HG02623 (cell line): Measurements from ENCODE around the gene TNIP1.

Experiments used
- ATAC-seq: cut with Tn5 transposase; IDR thresholded peaks from one replicate; pipeline ENCODE4 v1.9.1; 2021; ENCODE audit warnings: moderate library complexity; ENCODE audit not compliant: unreplicated experiment

TNIP1 gene

DNA sequence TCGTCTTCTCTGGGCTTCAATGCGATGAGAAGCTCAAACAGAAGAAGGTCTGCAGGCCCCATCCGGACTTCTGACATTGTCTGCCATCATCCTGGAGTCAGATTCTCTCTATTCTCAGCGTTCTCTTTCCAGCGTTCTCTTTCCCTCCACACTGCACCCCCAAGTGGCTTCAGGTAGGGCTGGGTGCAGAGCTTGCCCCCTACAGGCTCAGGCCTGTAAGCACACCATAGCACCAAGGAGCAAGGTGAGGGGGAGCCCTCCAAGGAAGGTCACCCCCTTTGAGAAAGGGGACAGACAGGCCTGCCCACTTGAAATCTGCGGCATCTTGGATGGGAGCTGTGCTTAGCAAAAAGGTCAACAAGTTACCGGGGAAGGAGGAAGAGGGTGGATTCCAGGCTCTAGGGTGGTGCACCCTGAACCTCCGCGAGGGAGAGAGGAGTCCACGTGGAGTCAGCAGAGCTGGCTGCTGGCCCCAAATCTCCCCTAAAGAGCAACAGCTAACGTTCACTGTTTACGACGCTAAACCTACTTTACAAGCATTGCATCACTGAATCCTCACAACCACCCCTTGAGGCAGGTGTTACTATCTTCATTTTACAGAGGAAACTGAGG, 32.9 kb downstream of the TNIP1 start:
- no peak for ATAC-seq

DNA sequence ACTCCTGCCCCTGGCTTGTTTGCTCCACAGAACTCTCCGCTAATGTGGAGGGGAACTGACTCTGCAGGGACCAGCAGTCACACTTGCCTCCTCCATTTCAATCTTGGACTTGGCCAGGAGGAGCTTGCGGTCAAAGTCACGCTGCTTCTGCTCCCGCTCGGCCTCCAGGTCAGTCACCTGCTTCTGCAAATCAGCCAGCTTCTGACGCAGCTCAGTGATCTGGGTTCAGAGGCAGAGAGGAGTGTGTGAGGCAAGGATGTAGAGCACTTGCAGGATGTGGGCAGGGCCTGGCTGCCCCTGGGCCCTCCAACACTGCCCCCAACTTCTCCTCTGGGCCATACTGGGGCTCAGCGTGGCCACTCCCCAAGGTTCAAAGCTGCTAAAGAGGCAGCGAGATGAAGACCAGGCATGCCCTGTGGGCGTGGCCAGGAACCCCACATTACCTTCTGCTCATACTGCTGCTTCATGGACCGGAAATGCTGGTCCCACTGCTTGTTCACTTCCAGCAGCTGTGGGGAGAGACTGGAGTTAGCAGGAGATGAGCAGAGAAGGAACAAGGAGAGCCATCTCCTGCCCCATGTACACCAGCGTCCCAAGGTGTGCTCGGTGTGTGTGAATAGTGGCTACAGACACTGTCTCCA, 38.3 kb downstream of the TNIP1 start:
- no peak for ATAC-seq

DNA sequence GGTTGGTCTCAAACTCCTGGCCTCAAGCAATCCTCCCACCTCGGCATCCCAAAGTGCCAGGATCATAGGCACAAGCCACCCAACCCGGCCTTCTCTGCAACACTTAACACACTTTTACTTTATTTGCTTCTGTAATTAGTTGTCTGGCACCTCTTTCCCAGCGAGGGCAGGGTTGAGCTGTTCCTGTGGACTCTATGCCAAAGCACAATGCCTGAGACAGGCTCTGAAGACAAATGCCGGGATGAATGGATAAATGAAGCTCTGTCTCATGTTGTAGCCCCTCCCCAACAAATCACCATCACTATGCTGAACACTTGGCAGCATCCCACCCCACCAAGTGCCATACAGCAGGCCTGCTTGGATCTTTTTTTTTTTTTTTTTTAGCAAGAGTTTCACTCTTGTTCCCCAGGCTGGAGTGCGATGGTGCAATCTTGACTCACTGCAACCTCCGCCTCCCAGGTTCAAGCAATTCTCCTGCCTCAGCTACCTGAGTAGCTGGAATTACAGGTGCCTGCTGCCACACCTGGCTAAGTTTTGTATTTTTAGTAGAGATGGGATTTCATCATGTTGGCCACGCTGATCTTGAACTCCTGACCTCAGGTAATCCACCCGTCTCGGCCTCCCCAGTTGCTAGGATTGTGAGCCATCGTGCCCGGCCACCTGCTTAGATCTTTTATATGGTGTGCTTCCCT, 39.1 kb downstream of the TNIP1 start:
- ATAC-seq, result no peak

DNA sequence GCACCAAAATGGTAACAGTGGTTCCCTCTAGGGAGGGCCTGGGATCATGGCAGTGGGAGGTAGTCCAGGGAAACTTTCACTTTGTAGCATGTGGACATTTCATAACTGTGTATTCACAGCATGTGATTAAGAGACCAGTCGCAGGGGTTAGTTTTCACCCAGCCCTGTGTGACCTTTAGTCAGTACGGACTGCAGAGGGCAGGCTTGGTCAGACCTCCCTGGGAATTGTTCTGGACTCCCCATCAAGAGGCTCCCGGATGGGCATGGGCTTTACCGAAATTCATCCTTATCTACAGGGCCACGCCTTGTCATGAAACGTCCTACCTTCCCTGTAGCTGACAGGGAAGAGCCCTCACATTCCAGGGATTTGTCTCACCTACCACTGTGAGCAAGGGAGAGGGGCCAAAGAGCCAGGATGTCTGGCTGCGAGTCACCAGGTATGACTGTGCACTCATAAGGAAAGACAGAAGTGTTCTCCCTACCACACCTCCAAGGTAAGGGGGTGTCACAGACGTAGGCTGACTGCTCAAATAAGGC, 40.6 kb downstream of the TNIP1 start:
- ATAC-seq, result no peak

DNA sequence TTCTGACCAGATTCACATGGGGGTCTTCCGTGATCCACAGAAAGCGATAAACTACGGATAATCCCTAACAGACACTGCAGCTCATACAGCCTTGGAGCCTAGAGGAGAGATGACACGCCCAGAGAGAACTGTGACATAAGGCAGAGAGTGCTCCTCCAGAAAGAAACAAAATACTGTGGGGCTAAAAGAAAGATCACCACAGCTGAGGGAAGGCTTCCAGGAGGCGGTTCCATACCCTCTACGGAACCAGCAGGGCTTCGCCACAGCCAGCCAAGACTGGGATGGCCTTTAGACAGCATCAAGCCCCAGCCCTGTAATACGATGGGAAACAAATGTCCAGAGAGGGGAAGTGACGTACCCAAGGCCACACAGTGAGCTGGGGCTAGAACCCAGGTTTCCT, 41.2 kb downstream of the TNIP1 start:
- ATAC-seq, result no peak

DNA sequence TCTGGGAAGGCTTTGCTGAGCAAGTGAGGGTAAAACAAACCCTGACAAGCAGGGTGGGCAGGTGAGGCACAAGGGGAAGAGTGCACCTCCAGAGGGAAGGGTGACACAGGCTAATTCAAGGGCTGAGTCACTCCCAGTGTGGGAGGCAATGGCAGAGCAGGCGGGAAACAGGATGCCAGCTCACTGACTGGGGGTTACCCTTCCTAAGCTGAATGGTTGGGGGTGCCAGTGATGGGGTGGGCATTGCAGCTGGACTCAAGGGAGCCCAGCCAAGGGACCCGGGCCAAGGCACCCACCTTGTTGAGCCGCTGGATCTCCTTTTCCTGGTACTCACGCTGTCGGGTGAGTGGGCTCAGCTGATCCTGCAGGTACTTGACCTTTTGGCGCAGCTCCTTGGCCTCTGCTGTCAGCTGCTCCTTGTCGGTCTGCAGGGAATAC, 42.0 kb downstream of the TNIP1 start:
- ATAC-seq, result no peak

DNA sequence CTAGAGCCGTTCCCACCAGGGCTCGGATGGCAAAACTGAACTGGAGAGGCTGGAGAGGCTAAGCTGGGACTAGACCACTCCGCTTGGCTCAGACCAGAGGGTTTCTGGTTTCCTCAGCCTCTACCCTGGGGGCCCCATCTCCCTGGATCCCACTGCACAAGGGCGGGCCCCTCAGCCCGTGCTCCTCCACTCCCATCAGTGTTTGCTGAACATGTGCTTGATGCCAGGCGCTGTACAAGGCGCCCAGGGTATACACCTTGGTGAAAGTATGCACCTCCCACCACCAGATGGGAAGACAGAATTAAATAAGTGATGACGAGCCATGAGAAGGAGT, 42.5 kb downstream of the TNIP1 start:
- no peak for ATAC-seq

DNA sequence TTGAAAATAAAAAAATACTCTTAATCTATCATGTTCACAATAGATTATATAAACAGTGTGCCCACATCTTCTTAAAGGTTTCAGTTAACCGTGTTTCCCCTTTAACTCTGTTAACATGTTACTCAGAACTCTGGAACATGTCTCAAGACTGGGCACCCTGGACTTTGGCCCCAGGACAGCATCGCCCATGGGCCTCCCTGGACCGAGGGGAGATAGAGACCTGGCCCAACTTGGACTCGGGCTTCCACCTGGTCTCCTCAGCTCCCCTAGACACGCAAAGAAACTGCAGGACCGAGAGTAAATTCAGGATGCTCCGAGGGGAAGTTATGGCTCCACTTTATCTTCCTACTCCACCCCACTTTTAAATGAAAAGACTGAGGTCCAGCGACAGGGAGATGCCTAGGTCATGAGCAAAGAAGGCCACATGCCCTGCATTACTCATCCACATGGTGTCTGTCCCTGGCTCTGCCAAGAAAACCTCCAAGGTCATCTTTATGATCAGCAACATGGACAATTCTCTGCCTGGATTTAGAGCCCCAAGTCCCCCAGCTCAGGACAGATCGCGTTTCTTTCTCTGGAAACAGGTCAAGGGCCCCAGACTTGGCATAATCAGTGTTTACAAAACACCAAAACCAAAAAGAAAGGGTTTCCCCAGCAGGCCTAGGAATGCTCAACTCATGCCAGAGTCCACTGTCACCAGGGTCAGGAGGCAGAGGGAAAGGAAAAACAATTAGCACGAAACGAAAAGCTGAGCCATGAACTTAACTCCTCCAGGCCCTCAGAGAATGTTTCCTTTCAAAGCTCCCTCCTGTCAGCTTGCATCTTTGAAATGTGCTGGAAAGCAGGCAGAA, 43.0 kb downstream of the TNIP1 start:
- no peak for ATAC-seq

DNA sequence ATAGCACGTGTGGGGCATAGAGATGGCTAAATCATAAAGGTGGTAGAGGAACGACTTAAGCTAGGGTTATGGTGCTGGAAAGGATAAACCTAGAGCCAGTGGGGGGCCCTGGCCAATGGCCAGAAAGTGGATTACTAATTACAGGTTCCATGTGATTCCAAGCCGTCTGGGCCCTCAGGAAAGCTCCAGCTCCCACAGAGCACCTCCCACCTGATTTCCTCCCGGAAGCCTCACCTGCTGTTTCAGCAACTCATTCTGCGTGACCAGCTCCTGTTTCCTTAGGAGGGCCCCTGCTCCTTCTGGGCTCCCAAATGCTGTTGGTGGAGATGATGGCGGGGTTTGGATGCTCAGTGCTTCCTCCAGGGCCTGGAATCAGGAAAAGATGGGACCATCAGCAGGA, 44.3 kb downstream of the TNIP1 start:
- no peak for ATAC-seq

DNA sequence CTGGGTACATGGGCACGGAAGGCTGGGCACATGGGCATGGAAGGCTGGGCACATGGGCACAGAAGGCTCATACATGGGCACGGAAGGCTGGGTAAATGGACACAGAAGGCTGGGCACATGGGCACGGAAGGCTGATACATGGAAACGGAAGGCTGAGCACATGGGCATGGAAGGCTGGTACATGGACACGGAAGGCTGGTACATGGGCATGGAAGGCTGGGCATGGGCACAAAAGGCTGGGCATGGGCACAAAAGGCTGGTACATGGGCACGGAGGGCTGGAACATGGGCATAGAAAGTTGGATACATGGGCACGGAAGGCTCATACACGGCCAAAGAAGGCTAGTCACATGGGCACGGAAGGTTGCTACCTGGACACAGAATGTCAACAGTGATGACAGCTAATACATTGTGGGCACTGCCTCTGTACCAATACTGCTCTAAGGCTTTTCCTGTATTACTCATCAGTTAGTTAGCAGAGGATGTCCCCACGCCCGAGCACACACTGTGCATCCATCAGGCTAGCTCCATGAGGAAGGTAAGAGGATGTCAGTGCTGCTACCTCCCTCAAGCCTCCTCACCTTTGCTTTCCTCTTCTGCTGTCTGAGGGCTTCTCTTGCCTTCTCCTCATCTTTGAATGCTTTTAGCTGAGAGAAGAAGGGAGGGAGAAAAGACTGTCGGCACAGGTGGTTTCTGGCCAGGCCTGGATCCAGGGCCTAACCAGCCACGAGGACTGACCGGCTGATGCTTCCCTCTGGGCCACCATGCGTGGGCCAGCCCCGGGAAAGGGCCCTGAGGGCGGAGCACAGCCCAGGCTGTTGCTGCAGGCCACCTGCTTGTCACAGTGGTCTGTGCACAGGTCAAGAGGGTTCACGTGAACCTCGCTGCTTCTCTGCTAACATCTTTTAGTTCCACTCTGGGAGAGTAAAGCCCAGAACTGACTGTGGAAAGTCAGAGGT, 46.1 kb downstream of the TNIP1 start:
- no peak for ATAC-seq

DNA sequence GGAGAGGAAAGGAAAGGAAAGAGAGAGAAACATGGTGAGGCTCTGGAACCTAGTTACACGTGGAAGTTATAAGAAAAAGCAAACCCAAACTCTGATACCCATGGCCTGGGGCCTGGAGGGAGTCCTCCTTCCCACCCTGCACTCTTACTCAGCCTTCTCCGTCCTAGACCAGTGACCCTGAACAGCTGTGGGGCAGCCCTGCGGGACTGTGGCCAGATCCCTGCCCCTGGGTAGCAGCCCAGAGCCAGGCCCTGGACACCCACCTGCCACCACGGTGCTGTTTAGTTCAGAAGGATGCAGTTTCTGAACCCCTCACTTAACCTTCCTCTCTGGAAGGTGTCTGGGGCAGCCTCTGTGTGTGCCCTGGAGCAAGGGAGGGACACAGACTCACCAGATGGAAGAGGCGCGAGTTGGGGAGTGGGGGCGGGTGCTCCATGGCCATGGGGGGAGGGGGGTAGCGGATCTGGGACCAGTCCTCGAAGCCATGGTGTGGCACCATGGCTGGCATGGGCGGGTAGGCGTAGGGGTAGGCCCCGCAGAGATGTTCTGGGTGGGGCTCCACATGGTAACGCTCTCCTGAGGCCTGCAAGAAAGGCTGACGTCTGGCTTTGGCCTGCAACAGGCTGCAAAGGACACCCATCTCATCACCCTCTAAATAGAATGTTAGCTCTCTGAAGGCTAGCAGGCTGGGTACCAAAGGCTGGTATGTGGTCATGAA, 47.5 kb downstream of the TNIP1 start:
- ATAC-seq, result no peak

DNA sequence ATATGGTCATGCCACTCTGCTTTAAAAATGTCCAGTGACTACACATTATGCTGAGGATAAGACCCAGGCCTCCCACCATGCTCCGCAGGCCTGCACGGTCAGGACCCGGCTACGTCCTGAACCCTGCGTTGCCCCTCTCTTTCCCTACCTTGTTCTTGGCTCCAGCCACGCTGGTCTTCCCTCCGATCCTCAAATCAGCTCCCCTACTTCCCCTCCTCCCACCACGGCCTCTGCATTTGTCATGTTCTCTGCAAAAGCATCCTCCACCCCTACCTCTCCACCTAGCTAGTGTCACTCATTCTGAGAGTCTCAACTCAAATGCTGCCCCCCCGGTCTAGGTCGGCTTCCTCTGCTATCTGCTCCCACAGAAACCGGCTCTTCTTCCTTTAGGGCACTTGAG, 49.3 kb downstream of the TNIP1 start:
- no peak for ATAC-seq

DNA sequence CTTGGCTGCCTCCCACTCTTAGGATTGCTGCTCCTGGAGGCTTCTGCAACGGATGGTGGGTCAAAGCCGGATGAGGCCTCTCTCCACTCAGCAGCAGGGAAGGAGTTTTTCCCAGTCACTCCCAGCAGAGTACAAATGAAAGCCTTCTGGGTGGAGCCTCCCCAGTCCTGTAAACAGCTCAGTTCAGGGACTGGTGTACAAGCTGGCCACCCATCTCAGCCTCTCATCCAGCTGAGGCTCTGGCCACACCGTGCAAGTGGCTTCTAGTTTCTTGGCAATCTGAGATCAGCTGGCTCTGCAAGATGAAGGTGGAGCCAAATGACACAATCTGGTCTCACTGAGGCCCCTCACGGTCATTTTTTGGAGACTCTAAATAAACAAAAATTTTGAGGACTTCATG, 50.5 kb downstream of the TNIP1 start:
- no peak for ATAC-seq

DNA sequence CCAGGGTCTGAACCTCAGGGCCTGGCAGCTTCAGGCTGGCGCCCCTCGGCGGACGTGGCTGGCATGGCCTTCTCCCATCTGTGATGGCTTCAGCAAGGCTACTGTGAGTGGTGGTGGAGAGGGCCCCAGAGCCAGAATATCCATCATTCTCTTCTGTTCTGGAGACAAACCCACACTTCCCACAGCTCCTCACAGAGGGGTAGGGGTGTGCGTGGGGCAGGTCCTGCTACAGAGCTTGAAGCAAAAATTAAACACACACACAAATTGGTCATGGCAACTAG, 50.8 kb downstream of the TNIP1 start:
- no peak for ATAC-seq

DNA sequence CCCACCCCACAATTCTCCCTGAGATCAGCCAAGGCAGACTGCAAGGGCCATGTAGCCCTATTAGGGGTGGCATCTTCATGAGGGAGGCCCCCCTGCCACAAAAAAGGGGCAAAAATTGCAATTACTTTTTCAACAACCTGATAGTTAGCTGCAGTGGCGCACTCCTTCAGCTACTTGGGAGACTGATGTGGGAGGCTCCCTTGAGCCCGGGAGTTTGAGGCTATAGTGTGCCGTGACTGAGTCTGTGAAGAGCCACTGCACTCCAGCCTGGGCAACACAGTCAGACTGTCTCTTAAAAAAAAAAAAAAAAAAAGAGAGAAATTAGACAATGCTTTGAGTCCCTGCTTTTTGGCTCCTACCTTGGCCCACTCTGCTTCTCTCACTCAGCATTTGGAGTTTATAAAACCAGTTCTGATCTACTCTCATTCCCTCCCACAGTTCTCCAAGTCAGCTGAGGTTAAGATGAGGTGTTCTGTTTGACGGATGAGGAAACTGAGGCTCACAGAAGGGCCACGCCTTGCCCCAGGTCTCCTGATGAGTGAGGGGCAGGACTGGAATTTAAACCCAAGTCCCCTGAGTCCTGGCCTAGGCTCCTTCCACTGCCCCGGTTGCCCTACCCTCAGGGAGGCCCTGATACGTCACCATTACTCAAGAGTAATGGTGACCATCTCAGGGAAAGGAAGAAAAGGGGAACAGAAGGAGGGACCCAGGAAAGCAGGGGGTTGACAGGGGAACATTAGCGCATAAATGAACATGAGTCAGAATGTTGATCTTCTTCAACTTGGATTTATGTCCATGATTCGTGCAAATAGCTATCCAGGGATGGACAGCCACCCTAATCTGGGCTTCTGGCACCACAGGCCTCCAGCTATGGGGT, 51.4 kb downstream of the TNIP1 start:
- no peak for ATAC-seq

DNA sequence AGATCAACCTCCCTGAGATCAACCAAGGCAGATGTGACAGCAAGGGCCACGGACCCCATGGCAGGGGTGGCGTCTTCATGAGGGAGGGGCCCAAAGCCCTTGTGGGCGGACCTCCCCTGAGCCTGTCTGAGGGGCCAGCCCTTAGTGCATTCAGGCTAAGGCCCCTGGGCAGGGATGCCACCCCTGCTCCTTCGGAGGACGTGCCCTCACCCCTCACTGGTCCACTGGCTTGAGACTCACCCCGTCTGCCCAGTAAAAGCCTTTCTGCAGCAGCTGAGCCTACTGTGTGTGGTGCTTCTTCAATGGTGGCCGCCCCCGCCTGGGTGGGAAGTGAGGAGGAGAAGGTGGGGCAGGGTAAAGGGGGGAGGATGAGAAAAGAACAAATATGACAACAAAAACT, 52.1 kb downstream of the TNIP1 start:
- ATAC-seq, result no peak

DNA sequence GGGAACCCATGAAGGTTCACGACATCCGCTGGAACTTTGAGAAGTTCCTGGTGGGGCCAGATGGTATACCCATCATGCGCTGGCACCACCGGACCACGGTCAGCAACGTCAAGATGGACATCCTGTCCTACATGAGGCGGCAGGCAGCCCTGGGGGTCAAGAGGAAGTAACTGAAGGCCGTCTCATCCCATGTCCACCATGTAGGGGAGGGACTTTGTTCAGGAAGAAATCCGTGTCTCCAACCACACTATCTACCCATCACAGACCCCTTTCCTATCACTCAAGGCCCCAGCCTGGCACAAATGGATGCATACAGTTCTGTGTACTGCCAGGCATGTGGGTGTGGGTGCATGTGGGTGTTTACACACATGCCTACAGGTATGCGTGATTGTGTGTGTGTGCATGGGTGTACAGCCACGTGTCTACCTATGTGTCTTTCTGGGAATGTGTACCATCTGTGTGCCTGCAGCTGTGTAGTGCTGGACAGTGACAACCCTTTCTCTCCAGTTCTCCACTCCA, 52.8 kb downstream of the TNIP1 start:
- no peak for ATAC-seq

DNA sequence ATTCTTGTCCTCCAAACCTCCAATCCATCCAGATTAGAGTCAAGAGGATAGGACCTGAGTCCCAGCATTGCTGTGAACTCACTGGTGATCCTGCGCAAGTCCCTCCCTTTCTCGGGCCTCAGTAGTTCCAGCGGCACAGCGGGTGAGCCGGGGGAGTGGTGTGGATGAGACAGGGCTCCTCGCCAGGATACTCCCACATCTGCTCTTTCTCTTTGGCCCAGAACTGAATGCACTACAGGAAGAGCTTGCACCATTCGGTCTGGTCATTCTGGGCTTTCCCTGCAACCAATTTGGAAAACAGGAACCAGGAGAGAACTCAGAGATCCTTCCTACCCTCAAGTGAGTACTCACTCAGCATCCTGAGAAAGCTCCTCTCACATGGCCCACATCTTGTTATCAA, 54.2 kb downstream of the TNIP1 start:
- no peak for ATAC-seq

DNA sequence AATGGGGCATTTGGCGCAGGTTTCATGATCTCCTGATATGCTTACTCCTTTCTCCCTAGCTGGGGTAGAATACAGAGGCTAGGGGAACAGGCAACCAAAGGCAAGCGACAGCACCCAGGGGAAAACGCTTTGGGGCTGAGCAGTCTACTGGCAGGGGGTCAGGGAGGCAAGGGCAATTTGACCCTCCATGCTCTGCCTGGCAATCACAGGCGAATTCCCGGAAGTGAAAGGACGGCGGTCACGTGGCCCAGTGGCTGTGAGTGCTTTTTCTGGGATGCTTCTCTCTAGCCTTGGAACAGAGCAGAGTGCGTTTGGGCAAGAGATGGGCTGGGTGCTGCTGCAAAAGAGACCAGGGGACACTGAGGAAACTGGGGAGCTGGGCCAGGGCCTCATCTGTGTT, 54.7 kb downstream of the TNIP1 start:
- no peak for ATAC-seq
